K562 (cell line): ENCODE data around the gene LAMA5. TPM values are rescaled to one million over a fixed set of nuclear protein-coding genes. Genes with fewer than 3 reads are reported as not detected.

Experiments
- CBX1 ChIP-seq: sonication (generic); IDR thresholded peaks from 2 replicates; pipeline ENCODE4 v1.6.1; 2016; ENCODE audit warnings: antibody characterized with exemption, low read depth, mild to moderate bottlenecking
- COPS2 ChIP-seq: fragments of 450-650 bp; conservative IDR thresholded peaks from 2 replicates; pipeline ENCODE4 v1.6.1; 2016; ENCODE audit warnings: mild to moderate bottlenecking, moderate library complexity
- E2F3 ChIP-seq: fragments of 250-450 bp; sonication (Bioruptor Pico); IDR thresholded peaks from 2 replicates; pipeline ENCODE4 v1.4.0; 2020; ENCODE audit warnings: mild to moderate bottlenecking
- HMG20A ChIP-seq: fragments of 450-650 bp; formaldehyde crosslinking; conservative IDR thresholded peaks from 2 replicates; pipeline ENCODE4 v1.4.0; 2020; ENCODE audit warnings: mild to moderate bottlenecking, mixed read lengths
- PCBP2 ChIP-seq: fragments of 200-400 bp; formaldehyde crosslinking; IDR thresholded peaks from 2 replicates; pipeline ENCODE4 v1.6.1; 2018; ENCODE audit warnings: low read length, low read depth, mild to moderate bottlenecking, moderate library complexity; ENCODE audit not compliant: poor library complexity, severe bottlenecking
- PURB ChIP-seq: sonication (generic); formaldehyde crosslinking; IDR thresholded peaks from 2 replicates; pipeline ENCODE4 v1.9.0; 2021; ENCODE audit warnings: low read depth, mild to moderate bottlenecking, missing genetic modification reagents
- TAF9B ChIP-seq: fragments of 450-650 bp; IDR thresholded peaks from 2 replicates; pipeline ENCODE4 v1.6.1; 2018; ENCODE audit warnings: mild to moderate bottlenecking; ENCODE audit not compliant: partially characterized antibody
- ZNF232 ChIP-seq: sonication (generic); formaldehyde crosslinking; IDR thresholded peaks from 2 replicates; pipeline ENCODE4 v1.8.0; 2022; ENCODE audit warnings: mild to moderate bottlenecking, missing genetic modification reagents
- ZNF24 ChIP-seq: fragments of 450-650 bp; IDR thresholded peaks from 2 replicates; pipeline ENCODE4 v1.6.1; 2016
- ZNF253 ChIP-seq: fragments of 250-450 bp; sonication (Bioruptor Pico); conservative IDR thresholded peaks from 2 replicates; pipeline ENCODE4 v1.6.1; 2021; ENCODE audit warnings: mild to moderate bottlenecking
- polyA plus RNA-seq, 8 experiments: library from polyadenylated mRNA; depleted of rRNA in 4 of 8; stranded (reverse) in 5 of 8; unstranded in 3 of 8; fragments of >200 nt; fragmentation: Nextera tagmentation in 2 of 8; fragmentation: Illumina TruSeq in 1 of 8; extraction: Ambion mirVana in 2 of 8; extraction: Trizol in 1 of 8; gene quantifications; 2 replicates each; pipeline versions ENCODE4 v1.2.1 to v1.2.3, GENCODE V29; 2011 to 2014; ENCODE audit warnings: inconsistent platforms in 1 of 8, missing spikeins in 1 of 8
- total RNA-seq, 7 experiments: library from RNA; depleted of rRNA in 6 of 7; stranded (reverse); fragments of >200 nt in 6 of 7; fragmentation: Illumina TruSeq in 2 of 7; extraction: Trizol in 2 of 7; gene quantifications; 2 replicates each; pipeline versions ENCODE4 v1.2.1 to v1.2.3, GENCODE V29; 2011 to 2021; ENCODE audit warnings: low replicate concordance in 1 of 7
- TF ChIP-seq, protein P1 (sequence below): sonication (generic); formaldehyde crosslinking; IDR thresholded peaks from 2 replicates; pipeline ENCODE4 v1.8.0; 2022; ENCODE audit warnings: mild to moderate bottlenecking, missing genetic modification reagents
- TF ChIP-seq, protein P2 (sequence below): fragments of 450-650 bp; IDR thresholded peaks from 2 replicates; pipeline ENCODE4 v1.6.1; 2016; ENCODE audit warnings: mild to moderate bottlenecking, moderate library complexity
- TF ChIP-seq, protein P3 (sequence below): fragments of 450-650 bp; IDR thresholded peaks from 2 replicates; pipeline ENCODE4 v1.6.1; 2017; ENCODE audit warnings: antibody characterized with exemption

LAMA5 gene
- total and polyA plus RNA-seq, 9 of the 15 experiments (the other 6 are each of a cell fraction or from before 2014, with no cell fraction given): 0.31 to 101 (median 7.8) TPM

DNA sequence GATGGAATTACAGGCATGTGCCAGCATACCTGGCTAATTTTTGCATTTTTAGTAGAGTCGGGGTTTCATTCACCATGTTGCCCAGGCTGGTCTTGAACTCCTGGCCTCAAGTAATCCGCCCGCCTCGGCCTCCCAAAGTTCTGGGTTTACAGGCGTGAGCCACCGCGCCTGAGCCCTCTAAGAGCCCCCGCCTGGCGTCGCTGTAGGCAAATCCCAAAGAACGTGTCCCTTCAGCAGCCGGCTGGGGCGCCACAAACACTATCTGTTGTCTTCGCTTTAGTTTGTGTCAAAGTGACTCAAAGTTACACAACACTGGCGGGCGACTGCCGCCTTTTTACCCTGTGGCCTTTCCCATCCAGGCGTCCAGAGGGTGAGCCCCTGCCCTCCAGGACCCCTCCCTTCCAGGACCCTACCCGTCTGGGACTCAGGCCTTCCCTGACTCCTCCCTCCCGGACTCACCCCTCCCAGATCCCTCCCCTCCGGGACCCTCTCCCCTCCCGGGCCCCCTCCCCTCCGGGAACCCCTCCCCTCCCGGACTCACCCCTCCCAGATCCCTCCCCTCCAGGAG lies 65.3 kb downstream of the LAMA5 start (continued):
- no peak for TF ChIP-seq TAF9B
- no peak for TF ChIP-seq HMG20A (CRISPR knock-in tag)
- TF ChIP-seq, protein P1, sequence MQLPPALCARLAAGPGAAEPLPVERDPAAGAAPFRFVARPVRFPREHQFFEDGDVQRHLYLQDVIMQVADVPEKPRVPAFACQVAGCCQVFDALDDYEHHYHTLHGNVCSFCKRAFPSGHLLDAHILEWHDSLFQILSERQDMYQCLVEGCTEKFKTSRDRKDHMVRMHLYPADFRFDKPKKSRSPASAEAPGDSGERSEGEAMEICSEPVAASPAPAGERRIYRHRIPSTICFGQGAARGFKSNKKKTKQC (CRISPR knock-in tag): 0 out of 2 replicates have a peak, but pooled peaks have one; percentile 59
- TF ChIP-seq, protein P2, sequence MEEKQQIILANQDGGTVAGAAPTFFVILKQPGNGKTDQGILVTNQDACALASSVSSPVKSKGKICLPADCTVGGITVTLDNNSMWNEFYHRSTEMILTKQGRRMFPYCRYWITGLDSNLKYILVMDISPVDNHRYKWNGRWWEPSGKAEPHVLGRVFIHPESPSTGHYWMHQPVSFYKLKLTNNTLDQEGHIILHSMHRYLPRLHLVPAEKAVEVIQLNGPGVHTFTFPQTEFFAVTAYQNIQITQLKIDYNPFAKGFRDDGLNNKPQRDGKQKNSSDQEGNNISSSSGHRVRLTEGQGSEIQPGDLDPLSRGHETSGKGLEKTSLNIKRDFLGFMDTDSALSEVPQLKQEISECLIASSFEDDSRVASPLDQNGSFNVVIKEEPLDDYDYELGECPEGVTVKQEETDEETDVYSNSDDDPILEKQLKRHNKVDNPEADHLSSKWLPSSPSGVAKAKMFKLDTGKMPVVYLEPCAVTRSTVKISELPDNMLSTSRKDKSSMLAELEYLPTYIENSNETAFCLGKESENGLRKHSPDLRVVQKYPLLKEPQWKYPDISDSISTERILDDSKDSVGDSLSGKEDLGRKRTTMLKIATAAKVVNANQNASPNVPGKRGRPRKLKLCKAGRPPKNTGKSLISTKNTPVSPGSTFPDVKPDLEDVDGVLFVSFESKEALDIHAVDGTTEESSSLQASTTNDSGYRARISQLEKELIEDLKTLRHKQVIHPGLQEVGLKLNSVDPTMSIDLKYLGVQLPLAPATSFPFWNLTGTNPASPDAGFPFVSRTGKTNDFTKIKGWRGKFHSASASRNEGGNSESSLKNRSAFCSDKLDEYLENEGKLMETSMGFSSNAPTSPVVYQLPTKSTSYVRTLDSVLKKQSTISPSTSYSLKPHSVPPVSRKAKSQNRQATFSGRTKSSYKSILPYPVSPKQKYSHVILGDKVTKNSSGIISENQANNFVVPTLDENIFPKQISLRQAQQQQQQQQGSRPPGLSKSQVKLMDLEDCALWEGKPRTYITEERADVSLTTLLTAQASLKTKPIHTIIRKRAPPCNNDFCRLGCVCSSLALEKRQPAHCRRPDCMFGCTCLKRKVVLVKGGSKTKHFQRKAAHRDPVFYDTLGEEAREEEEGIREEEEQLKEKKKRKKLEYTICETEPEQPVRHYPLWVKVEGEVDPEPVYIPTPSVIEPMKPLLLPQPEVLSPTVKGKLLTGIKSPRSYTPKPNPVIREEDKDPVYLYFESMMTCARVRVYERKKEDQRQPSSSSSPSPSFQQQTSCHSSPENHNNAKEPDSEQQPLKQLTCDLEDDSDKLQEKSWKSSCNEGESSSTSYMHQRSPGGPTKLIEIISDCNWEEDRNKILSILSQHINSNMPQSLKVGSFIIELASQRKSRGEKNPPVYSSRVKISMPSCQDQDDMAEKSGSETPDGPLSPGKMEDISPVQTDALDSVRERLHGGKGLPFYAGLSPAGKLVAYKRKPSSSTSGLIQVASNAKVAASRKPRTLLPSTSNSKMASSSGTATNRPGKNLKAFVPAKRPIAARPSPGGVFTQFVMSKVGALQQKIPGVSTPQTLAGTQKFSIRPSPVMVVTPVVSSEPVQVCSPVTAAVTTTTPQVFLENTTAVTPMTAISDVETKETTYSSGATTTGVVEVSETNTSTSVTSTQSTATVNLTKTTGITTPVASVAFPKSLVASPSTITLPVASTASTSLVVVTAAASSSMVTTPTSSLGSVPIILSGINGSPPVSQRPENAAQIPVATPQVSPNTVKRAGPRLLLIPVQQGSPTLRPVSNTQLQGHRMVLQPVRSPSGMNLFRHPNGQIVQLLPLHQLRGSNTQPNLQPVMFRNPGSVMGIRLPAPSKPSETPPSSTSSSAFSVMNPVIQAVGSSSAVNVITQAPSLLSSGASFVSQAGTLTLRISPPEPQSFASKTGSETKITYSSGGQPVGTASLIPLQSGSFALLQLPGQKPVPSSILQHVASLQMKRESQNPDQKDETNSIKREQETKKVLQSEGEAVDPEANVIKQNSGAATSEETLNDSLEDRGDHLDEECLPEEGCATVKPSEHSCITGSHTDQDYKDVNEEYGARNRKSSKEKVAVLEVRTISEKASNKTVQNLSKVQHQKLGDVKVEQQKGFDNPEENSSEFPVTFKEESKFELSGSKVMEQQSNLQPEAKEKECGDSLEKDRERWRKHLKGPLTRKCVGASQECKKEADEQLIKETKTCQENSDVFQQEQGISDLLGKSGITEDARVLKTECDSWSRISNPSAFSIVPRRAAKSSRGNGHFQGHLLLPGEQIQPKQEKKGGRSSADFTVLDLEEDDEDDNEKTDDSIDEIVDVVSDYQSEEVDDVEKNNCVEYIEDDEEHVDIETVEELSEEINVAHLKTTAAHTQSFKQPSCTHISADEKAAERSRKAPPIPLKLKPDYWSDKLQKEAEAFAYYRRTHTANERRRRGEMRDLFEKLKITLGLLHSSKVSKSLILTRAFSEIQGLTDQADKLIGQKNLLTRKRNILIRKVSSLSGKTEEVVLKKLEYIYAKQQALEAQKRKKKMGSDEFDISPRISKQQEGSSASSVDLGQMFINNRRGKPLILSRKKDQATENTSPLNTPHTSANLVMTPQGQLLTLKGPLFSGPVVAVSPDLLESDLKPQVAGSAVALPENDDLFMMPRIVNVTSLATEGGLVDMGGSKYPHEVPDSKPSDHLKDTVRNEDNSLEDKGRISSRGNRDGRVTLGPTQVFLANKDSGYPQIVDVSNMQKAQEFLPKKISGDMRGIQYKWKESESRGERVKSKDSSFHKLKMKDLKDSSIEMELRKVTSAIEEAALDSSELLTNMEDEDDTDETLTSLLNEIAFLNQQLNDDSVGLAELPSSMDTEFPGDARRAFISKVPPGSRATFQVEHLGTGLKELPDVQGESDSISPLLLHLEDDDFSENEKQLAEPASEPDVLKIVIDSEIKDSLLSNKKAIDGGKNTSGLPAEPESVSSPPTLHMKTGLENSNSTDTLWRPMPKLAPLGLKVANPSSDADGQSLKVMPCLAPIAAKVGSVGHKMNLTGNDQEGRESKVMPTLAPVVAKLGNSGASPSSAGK: no peak; the same call in 1 of the 2 replicates
- TF ChIP-seq COPS2: no peak
- TF ChIP-seq PURB: no peak
- TF ChIP-seq ZNF232 (CRISPR knock-in tag): no peak
- 0 out of 2 replicates have a peak, but pooled peaks have one; percentile 31 for TF ChIP-seq E2F3 (CRISPR knock-in tag)
- TF ChIP-seq ZNF24: peak; percentile 75
- no peak for TF ChIP-seq PCBP2
- TF ChIP-seq CBX1: peak; percentile 93
- TF ChIP-seq ZNF253 (CRISPR knock-in tag): no peak
- TF ChIP-seq, protein P3, sequence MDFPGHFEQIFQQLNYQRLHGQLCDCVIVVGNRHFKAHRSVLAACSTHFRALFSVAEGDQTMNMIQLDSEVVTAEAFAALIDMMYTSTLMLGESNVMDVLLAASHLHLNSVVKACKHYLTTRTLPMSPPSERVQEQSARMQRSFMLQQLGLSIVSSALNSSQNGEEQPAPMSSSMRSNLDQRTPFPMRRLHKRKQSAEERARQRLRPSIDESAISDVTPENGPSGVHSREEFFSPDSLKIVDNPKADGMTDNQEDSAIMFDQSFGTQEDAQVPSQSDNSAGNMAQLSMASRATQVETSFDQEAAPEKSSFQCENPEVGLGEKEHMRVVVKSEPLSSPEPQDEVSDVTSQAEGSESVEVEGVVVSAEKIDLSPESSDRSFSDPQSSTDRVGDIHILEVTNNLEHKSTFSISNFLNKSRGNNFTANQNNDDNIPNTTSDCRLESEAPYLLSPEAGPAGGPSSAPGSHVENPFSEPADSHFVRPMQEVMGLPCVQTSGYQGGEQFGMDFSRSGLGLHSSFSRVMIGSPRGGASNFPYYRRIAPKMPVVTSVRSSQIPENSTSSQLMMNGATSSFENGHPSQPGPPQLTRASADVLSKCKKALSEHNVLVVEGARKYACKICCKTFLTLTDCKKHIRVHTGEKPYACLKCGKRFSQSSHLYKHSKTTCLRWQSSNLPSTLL: no peak
